ENCODE measurements around the gene SMURF1.

DNA sequence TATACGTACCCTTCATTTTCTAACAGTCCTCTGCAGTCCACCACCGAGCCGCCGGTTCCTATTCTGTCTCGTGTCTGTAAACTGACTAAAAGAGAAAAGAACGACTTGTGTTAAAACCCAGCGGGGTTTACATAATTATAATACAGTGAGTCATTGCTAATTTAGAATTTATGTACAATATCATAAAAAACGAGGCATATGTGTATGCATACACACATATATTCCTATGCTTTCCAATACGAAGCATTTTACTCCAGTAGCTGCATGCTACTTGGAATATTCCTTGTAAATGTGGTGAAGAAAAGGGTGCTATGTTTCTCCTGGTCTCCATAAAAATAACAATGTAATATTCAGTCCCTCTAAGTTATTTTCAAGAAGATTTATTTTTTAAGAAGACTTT is 89.1 kb downstream of the SMURF1 start:
- TF ChIP-seq, protein P1, sequence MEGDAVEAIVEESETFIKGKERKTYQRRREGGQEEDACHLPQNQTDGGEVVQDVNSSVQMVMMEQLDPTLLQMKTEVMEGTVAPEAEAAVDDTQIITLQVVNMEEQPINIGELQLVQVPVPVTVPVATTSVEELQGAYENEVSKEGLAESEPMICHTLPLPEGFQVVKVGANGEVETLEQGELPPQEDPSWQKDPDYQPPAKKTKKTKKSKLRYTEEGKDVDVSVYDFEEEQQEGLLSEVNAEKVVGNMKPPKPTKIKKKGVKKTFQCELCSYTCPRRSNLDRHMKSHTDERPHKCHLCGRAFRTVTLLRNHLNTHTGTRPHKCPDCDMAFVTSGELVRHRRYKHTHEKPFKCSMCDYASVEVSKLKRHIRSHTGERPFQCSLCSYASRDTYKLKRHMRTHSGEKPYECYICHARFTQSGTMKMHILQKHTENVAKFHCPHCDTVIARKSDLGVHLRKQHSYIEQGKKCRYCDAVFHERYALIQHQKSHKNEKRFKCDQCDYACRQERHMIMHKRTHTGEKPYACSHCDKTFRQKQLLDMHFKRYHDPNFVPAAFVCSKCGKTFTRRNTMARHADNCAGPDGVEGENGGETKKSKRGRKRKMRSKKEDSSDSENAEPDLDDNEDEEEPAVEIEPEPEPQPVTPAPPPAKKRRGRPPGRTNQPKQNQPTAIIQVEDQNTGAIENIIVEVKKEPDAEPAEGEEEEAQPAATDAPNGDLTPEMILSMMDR (IDR thresholded peaks at IDR 0.05): no peak
- TF ChIP-seq EP300 (IDR thresholded peaks at IDR 0.05): no peak
